Cardiac muscle cell (in vitro differentiated cells and primary cell): Measurements from ENCODE around the gene RALGPS2. TPM values are rescaled to one million over a fixed set of nuclear protein-coding genes. Genes with fewer than 3 reads are reported as not detected.

Source experiments
- DNase-seq, 2 donors: peaks; one replicate each; pipeline versions ENCODE4 v3.0.0 to v3.0.0-alpha.2; 2010 to 2017; ENCODE audit warnings: low read depth in 1 of 2, low spot score in 1 of 2
- H3K27ac ChIP-seq: fragments of 200-600 bp; sonication (generic); 2 replicates; pipeline ENCODE4 v1.5.1; 2016
- H3K27me3 ChIP-seq: fragments of 200-600 bp; sonication (generic); 2 replicates; pipeline ENCODE4 v1.6.0; 2016; ENCODE audit warnings: control low read depth
- H3K36me3 ChIP-seq: fragments of 200-600 bp; sonication (generic); 2 replicates; pipeline ENCODE4 v1.5.1; 2016; ENCODE audit warnings: control low read depth
- H3K4me1 ChIP-seq: fragments of 200-600 bp; sonication (generic); 2 replicates; pipeline ENCODE4 v1.8.1; 2017; ENCODE audit warnings: low read depth, mild to moderate bottlenecking, mixed run types
- H3K4me3 ChIP-seq: fragments of 200-600 bp; sonication (generic); 2 replicates; pipeline ENCODE4 v1.5.1; 2016; ENCODE audit warnings: mild to moderate bottlenecking
- H3K9me3 ChIP-seq: fragments of 200-600 bp; sonication (generic); 2 replicates; pipeline ENCODE4 v1.5.1; 2017; ENCODE audit warnings: low read depth, mild to moderate bottlenecking, control low read depth
- polyA plus RNA-seq: library from polyadenylated mRNA; unstranded; fragments of >200 nt; fragmentation: Nextera tagmentation; extraction: Ambion mirVana; gene quantifications from 2 replicates; pipeline ENCODE4 v1.2.1, GENCODE V29; 2016
- total RNA-seq: library from RNA; depleted of rRNA; stranded (reverse); fragments of >200 nt; gene quantifications from 2 replicates; pipeline ENCODE4 v1.2.3, GENCODE V29; 2016
- TF ChIP-seq, protein P1 (sequence below): IDR thresholded peaks from 2 replicates; pipeline ENCODE4 v1.5.1; 2012; ENCODE audit warnings: low read depth, mild to moderate bottlenecking, low read length

Gene RALGPS2
- total and polyA plus RNA-seq, 2 experiments from 2014 or later = 10.3 to 27.3 TPM

DNA sequence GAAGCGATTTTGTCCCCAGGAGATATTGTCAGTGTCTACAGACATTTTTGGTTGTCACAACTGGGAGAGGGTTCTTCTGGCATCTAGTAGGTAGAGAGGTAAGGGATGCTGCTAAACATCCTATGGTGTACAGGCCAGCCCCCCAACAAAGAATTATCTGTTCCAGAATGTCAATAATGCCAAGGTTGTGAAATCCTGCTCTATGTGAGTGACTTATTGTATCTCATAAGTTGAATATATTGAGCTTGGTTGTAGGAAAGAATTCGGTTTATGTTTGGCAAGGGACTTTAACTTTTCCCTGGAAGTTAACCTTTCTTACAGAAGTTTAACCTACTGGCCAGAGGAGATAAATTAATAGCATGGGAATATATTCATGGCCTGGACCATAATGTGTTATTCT, 198.5 kb downstream of the RALGPS2 start:
- TF ChIP-seq, protein P1, sequence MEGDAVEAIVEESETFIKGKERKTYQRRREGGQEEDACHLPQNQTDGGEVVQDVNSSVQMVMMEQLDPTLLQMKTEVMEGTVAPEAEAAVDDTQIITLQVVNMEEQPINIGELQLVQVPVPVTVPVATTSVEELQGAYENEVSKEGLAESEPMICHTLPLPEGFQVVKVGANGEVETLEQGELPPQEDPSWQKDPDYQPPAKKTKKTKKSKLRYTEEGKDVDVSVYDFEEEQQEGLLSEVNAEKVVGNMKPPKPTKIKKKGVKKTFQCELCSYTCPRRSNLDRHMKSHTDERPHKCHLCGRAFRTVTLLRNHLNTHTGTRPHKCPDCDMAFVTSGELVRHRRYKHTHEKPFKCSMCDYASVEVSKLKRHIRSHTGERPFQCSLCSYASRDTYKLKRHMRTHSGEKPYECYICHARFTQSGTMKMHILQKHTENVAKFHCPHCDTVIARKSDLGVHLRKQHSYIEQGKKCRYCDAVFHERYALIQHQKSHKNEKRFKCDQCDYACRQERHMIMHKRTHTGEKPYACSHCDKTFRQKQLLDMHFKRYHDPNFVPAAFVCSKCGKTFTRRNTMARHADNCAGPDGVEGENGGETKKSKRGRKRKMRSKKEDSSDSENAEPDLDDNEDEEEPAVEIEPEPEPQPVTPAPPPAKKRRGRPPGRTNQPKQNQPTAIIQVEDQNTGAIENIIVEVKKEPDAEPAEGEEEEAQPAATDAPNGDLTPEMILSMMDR = no peak
- no peak for DNase-seq

DNA sequence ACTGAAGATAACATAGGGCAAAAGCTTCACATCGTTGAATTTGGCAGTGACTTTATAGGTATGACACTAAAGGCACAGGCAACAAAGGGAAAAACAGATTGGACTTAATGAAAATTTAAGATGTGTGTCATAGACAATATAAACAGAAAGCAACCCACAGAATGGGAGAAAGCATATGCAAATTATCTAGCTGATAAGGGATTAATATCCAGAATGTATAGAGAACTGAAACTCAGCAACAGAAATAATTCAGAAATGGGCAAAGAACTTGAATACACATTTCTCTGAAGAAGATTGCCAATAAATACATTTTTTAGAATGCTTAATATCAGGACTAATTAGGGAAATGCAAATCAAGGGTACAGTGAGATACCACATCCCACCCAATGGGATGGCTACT, 201.0 kb downstream of the RALGPS2 start:
- DNase-seq = no peak
- H3K36me3 ChIP-seq = no peaks in the 10 kb centered on the region
- no peaks in the 10 kb centered on the region for H3K4me1 ChIP-seq
- H3K27me3 ChIP-seq = no peaks in the 10 kb centered on the region
- no peaks in the 10 kb centered on the region for H3K9me3 ChIP-seq
- H3K27ac ChIP-seq = no peak overlapping the region
- H3K4me3 ChIP-seq = no peak overlapping the region
- TF ChIP-seq, protein P1 = no peak

More for the DNA sequence above, 198.5 kb downstream of the RALGPS2 start:
- Histone ChIP-seq H3K4me3 (no peak overlapping the region), H3K9me3 (no peaks in the 10 kb centered on the region), H3K27me3 (no peaks in the 10 kb centered on the region), H3K4me1 (peaks cover 25% of the 10 kb centered on the region), H3K36me3 (no peaks in the 10 kb centered on the region), H3K27ac (no peak overlapping the region)

DNA sequence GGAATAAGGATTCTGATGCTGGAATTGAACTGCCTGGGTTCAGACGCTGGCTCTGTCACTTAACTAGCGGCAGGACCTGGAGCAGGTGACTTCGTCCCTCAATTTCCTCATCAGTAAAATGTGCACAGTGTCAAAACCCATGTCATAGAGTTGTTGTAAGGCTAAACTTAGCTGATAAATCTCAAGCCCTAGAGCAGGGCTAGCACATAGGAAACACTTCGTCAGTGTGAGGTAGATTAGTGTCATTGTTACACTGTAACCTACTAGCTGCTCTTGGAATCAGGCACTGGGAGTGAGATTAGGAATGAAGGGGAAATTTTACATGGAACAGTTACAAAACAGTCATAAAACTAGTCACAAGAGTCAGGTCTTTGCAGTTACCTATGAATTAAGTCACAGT, 202.0 kb downstream of the RALGPS2 start:
- no peaks in the 10 kb centered on the region for H3K27me3 ChIP-seq
- H3K4me3 ChIP-seq = no peak overlapping the region
- no peaks in the 10 kb centered on the region for H3K9me3 ChIP-seq
- TF ChIP-seq, protein P1 = no peak
- H3K36me3 ChIP-seq = no peaks in the 10 kb centered on the region
- H3K4me1 ChIP-seq = no peaks in the 10 kb centered on the region
- DNase-seq = no peak
- H3K27ac ChIP-seq = no peak overlapping the region

DNA sequence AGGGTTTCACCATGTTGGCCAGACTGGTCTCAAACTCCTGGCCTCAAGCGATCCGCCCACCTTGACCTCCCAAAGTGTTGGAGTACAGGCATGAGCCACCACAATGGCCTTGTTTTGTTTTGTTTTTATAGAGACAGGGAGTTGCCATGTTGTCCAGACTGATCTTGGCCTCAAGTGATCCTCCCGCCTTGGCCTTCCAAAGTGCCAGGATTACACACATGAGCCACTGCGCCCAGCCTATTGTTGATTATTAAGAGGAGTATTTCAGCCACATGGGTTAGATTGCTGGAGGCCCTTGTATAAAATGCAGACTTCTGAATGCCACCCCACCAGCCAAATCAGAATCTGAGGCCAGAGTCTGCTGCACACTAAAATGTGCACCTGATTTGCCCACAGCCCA, 203.0 kb downstream of the RALGPS2 start:
- no peak for DNase-seq
- H3K27me3 ChIP-seq = no peaks in the 10 kb centered on the region
- H3K27ac ChIP-seq = no peak overlapping the region

DNA sequence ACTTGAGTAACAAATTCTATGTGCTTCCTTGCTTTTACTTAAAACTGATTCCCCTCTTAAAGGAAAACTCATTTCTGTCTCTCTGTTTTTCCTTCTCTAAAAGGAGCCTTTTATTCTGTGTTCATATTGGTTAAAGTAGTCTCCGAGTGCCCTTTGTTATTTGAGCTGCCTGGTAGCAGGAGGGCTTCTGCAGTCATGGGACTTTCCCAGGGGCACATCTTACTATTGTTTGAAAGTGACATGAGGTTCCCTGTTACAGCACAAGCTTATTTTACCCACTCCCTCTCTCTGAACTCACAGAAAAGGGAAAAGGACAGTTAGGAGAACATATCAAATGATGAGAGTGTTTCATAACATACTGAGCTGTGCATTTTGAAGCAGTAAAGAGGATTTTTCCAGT, 203.9 kb downstream of the RALGPS2 start:
- TF ChIP-seq, protein P1 = no peak
- H3K27ac ChIP-seq = no peak overlapping the region
- DNase-seq = no peak
- no peaks in the 10 kb centered on the region for H3K9me3 ChIP-seq
- no peaks in the 10 kb centered on the region for H3K27me3 ChIP-seq
- H3K36me3 ChIP-seq = no peaks in the 10 kb centered on the region
- H3K4me1 ChIP-seq = no peaks in the 10 kb centered on the region
- H3K4me3 ChIP-seq = no peak overlapping the region

More for the DNA sequence above, 203.0 kb downstream of the RALGPS2 start:
- TF ChIP-seq, protein P1 = no peak
- no peaks in the 10 kb centered on the region for H3K9me3 ChIP-seq
- no peaks in the 10 kb centered on the region for H3K4me1 ChIP-seq
- no peak overlapping the region for H3K4me3 ChIP-seq
- H3K36me3 ChIP-seq = no peaks in the 10 kb centered on the region
